ENCODE results near the gene FAM135A.
"Not testable (repeated sequence)": the region's sequence is repeated elsewhere in the genome, so short reads cannot be mapped to it uniquely, and the experiment has no call there.

Gene FAM135A

GRCh38 chr6:70456735-70457134 lies 43.4 kb downstream of the FAM135A start:
- H3K27ac ChIP-seq (ENCODE audit: poor library complexity, severe bottlenecking): no peak overlapping the region
- H3K4me3 ChIP-seq (ENCODE audit: severe bottlenecking): no peak overlapping the region
- TF ChIP-seq CTCF (IDR thresholded peaks at IDR 0.05; ENCODE audit: poor library complexity, severe bottlenecking): no peak
- DNase-seq (ENCODE audit: low spot score): no peak
- ATAC-seq (ENCODE audit: low read depth): no peak
- H3K4me1 ChIP-seq (ENCODE audit: insufficient read depth, poor library complexity, severe bottlenecking): no peaks in the 10 kb centered on the region
- no peaks in the 10 kb centered on the region for H3K9me3 ChIP-seq (ENCODE audit: severe bottlenecking)
- no peaks in the 10 kb centered on the region for H3K27me3 ChIP-seq (ENCODE audit: insufficient read depth, poor library complexity, severe bottlenecking)
- peaks cover 15% of the 10 kb centered on the region for H3K36me3 ChIP-seq (ENCODE audit: low read depth)

- Histone ChIP-seq H3K4me3 (ENCODE audit: severe bottlenecking) (no peak overlapping the region), H3K27ac (ENCODE audit: poor library complexity, severe bottlenecking) (no peak overlapping the region), H3K9me3 (ENCODE audit: severe bottlenecking) (no peaks in the 10 kb centered on the region), H3K27me3 (ENCODE audit: insufficient read depth, poor library complexity, severe bottlenecking) (no peaks in the 10 kb centered on the region), H3K4me1 (ENCODE audit: insufficient read depth, poor library complexity, severe bottlenecking) (no peaks in the 10 kb centered on the region), H3K36me3 (ENCODE audit: low read depth) (peaks cover 4% of the 10 kb centered on the region; the same call in 1 of the 2 replicates)
- TF ChIP-seq CTCF (IDR thresholded peaks at IDR 0.05; ENCODE audit: poor library complexity, severe bottlenecking): no peak
- DNase-seq (ENCODE audit: low spot score): no peak
- no peak for ATAC-seq (ENCODE audit: low read depth)
These were observed 45.9 kb downstream of the FAM135A start for GRCh38 chr6:70459235-70459634.

GRCh38 chr6:70459699-70460098 lies 46.4 kb downstream of the FAM135A start:
- not testable (repeated sequence) for DNase-seq (ENCODE audit: low spot score); ATAC-seq (ENCODE audit: low read depth)

GRCh38 chr6:70470016-70470415 lies 56.7 kb downstream of the FAM135A start:
- Histone ChIP-seq H3K27me3 (ENCODE audit: insufficient read depth, poor library complexity, severe bottlenecking) (no peaks in the 10 kb centered on the region), H3K4me1 (ENCODE audit: insufficient read depth, poor library complexity, severe bottlenecking) (no peaks in the 10 kb centered on the region), H3K36me3 (ENCODE audit: low read depth) (peaks cover 2% of the 10 kb centered on the region), H3K9me3 (ENCODE audit: severe bottlenecking) (no peaks in the 10 kb centered on the region), H3K4me3 (ENCODE audit: severe bottlenecking) (no peak overlapping the region), H3K27ac (ENCODE audit: poor library complexity, severe bottlenecking) (no peak overlapping the region)
- TF ChIP-seq CTCF (IDR thresholded peaks at IDR 0.05; ENCODE audit: poor library complexity, severe bottlenecking): no peak
- DNase-seq (ENCODE audit: low spot score): no peak
- no peak for ATAC-seq (ENCODE audit: low read depth)

More at GRCh38 chr6:70459699-70460098, 46.4 kb downstream of the FAM135A start:
- H3K36me3 ChIP-seq (ENCODE audit: low read depth); H3K4me1 ChIP-seq (ENCODE audit: insufficient read depth, poor library complexity, severe bottlenecking); H3K27ac ChIP-seq (ENCODE audit: poor library complexity, severe bottlenecking); H3K9me3 ChIP-seq (ENCODE audit: severe bottlenecking); H3K4me3 ChIP-seq (ENCODE audit: severe bottlenecking); H3K27me3 ChIP-seq (ENCODE audit: insufficient read depth, poor library complexity, severe bottlenecking): not testable (repeated sequence)

DNA sequence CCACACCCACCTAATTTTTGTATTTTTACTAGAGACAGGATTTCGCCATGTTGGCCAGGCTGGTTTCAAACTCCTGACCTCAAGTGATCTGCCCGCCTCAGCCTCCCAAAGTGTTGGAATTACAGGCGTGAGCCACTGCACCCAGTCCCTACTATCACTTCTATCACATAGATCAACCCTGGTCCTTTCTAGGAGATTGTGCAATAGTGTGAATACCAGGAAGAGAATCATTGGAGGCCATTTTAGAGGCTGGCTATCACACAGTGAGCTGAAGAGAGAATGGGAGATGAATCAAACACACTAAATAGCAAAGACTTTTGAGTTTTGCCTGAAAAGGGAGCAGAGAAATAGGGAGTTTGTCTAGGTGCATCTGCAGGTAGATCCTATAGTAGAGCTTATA lies 57.2 kb downstream of the FAM135A start:
- H3K9me3 ChIP-seq (ENCODE audit: severe bottlenecking); H3K4me1 ChIP-seq (ENCODE audit: insufficient read depth, poor library complexity, severe bottlenecking); ATAC-seq (ENCODE audit: low read depth); H3K27me3 ChIP-seq (ENCODE audit: insufficient read depth, poor library complexity, severe bottlenecking); H3K27ac ChIP-seq (ENCODE audit: poor library complexity, severe bottlenecking); H3K4me3 ChIP-seq (ENCODE audit: severe bottlenecking); H3K36me3 ChIP-seq (ENCODE audit: low read depth); DNase-seq (ENCODE audit: low spot score): not testable (repeated sequence)

- Histone ChIP-seq H3K27me3 (ENCODE audit: insufficient read depth, poor library complexity, severe bottlenecking) (no peaks in the 10 kb centered on the region), H3K4me3 (ENCODE audit: severe bottlenecking) (no peak overlapping the region), H3K27ac (ENCODE audit: poor library complexity, severe bottlenecking) (no peak overlapping the region), H3K9me3 (ENCODE audit: severe bottlenecking) (no peaks in the 10 kb centered on the region), H3K4me1 (ENCODE audit: insufficient read depth, poor library complexity, severe bottlenecking) (no peaks in the 10 kb centered on the region), H3K36me3 (ENCODE audit: low read depth) (peaks cover 36% of the 10 kb centered on the region)
- no peak for TF ChIP-seq CTCF (IDR thresholded peaks at IDR 0.05; ENCODE audit: poor library complexity, severe bottlenecking)
- ATAC-seq (ENCODE audit: low read depth) (no peak), DNase-seq (ENCODE audit: low spot score) (no peak)
These were observed 61.4 kb downstream of the FAM135A start for GRCh38 chr6:70474751-70475150.
